Stimulated activated CD4-positive, alpha-beta T cell treated with anti-CD3 and anti-CD28 coated beads, Interleukin-4, amount 100 ng/mL, for 4 hours (primary cell): Measurements from ENCODE around the gene MILR1.
"Not testable (repeated sequence)": the region's sequence is repeated elsewhere in the genome, so short reads cannot be mapped to it uniquely, and the experiment has no call there.

Source experiments
- DNase-seq, 2 experiments: peaks; one replicate each; pipeline ENCODE4 v3.0.0-alpha.2; 2020

The MILR1 gene

DNA sequence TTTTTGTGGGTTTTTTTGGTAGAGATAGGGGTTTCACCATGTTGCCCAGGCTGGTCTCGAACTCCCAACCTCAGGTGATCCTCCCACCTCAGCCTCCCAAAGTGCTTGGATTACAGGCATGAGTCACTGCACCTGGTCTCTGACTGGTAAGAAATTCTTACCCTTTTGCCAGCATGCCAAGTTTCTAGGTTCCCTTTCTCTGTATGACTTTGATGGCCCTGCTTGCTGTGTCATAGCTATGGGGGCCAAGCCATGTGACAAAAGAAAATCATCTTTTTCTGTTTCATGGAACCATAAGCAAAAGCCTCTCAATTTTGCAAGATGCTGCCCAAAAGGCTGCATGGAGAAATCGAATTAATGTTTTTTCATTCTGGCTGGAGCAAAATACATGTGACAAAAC lies 18.9 kb upstream of the MILR1 start:
- not testable (repeated sequence) for DNase-seq

DNA sequence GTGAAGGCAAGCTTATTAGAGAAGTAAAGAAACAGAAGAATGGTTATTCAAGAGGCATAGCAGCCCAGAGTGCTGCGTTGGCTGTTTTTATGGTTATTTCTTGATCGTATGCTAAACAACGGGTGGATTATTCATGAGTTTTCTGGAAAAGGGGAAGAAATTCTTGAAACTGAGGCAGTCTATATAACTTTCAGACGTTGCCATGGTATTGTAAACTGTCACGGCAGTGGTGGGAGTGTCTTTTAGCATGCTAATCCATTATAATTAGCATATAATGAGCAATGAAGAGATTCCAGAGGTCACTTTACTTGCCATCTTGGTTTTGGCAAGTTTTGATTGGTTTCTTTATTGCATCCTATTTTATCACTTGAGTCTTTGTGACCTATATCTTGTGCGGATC lies 17.4 kb upstream of the MILR1 start:
- no peak for DNase-seq

GRCh38 chr17:64437944-64438525 lies 10.9 kb upstream of the MILR1 start:
- DNase-seq, result no peak

DNA sequence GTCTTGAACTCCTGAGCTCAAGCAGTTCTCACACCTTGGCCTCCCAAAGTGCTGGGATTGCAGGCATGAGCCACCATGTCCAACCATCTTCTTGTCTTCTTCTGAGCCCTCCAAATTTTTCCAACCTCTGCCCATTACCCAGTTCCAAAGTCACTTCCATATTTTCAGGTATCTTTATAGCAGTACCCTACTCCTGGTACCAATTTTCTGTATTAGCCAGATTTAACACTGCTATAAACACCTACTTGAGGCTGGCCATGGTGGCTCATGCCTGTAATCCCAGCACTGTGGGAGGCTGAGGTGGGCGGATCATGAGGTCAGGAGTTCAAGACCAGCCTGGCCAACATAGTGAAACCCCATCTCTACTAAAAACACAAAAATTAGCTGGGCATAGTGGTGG lies 9.4 kb upstream of the MILR1 start:
- not testable (repeated sequence) for DNase-seq

- no peak for DNase-seq
Observed at GRCh38 chr17:64439956-64440355, 9.0 kb upstream of the MILR1 start.

DNA sequence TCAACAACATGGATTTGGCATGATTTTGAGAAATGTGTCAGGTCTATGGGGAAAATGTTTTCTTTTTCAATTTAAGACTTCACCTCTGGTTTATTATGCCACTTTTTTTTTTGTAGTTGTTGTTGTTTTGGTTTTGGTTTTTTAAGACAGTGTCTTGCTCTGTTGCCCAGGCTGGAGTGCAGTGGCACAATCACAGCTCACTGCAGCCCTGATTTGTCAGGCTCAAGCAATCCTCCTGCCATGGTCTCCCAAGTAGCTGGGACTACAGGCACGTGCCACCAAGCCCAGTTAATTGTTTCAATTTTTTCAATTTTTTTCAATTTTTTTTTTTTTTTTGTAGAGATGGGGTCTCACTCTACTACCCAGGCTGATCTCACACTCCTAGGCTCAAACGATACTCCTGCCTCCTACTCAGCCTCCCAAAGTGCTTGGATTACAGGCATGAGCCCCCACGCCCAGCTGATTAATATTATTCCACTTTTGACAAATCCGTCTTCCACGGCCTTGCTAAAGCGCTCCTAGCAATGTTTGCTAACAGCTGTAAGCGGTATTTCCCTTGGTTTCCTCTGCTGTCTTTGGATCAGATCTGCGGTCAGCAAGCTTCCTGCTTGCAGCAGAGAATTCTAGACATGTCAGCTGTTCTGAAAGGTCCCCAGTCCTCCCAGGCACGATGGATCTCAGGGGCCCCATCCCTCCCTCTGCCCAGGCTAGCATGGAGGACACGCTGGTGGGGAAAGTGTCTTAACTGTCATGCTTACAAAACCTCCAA lies 7.0 kb upstream of the MILR1 start:
- peak in 1 of 2 experiments; percentile 6 for DNase-seq

- no peak for DNase-seq
Observed at GRCh38 chr17:64442541-64442971, 6.4 kb upstream of the MILR1 start.

- DNase-seq, result no peak
Observed at GRCh38 chr17:64443086-64443760, 5.7 kb upstream of the MILR1 start.

DNA sequence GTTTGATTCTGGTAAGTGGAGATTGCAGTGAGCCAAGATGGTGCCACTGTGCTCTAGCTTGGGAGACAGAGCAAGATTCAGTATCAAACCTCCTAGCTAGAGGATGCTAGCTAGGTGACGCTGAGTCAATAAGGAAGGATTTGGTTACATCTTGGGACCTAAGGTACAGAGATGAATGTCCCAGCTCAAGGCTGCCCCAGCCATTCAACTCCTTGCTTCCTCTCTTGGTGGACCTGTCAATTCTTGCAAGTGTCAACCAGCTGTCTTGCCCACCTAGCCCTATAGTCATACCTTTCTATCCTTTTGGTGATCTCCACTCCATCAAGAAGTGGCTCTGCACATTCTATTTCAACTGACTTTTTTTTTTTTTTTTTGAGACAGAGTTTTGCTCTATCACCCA lies 1.4 kb upstream of the MILR1 start:
- no peak for DNase-seq

DNA sequence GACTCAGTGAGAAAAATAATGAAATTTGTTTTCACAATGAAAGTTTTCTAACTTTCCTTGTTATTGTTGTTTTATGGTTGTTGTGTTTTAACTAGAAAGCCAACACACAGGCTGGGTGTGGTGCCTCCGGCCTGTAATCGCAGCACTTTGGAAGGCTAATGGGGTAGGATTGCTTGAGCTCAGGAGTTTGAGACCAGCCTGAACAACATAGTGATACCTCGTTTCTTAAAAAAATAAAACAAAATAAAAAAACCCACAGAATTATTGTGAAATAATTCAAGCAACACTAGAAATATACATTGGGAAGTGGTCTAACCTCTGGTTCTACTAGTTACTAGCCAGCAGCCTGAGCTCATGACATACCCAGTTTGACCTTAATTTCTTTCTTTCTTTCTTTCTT lies 630 bp downstream of the MILR1 start:
- DNase-seq, result no peak

GRCh38 chr17:64455993-64456885 lies 7.3 kb downstream of the MILR1 start:
- no peak for DNase-seq

GRCh38 chr17:64457156-64457555 lies 8.2 kb downstream of the MILR1 start:
- no peak for DNase-seq

- no peak for DNase-seq
Observed at GRCh38 chr17:64458756-64459155, 9.8 kb downstream of the MILR1 start.

- DNase-seq, result no peak
Observed at GRCh38 chr17:64459284-64459747, 10.4 kb downstream of the MILR1 start.

DNA sequence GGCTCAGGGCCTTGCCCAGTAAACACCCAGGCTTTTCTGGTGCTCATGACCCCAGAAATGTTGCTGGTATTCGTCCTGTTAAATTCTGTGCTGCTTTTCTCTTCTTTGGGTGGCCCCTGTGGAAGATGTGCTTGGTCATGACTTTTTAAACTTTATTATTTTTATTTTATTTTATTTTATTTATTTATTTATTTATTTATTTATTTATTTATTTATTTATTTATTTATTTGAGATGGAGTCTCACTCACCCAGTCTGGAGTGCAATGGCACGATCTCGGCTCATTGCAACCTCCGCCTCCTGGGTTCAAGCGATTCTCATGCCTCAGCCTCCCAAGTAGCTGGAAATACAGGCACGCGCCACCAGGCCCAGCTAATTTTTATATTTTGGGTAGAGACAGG lies 10.9 kb downstream of the MILR1 start:
- not testable (repeated sequence) for DNase-seq

DNA sequence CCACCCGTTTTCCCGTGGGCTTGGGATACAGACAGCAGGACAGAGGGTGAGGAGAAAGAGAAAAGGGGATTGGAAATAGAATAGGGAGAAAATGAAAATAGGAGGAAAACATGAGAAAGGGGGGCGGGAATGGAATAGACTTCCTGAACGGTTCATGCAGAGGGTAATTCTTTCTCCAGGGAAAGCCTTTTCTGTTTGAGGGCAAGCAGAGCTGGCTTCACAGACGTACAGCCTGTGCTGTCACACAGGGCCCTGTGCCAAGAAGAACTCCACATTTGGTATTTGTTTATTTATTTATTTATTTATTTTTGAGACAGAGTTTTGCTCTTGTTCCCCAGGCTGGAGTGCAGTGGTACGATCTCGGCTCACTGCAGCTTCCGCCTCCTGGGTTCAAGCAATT lies 12.0 kb downstream of the MILR1 start:
- DNase-seq, result no peak

DNA sequence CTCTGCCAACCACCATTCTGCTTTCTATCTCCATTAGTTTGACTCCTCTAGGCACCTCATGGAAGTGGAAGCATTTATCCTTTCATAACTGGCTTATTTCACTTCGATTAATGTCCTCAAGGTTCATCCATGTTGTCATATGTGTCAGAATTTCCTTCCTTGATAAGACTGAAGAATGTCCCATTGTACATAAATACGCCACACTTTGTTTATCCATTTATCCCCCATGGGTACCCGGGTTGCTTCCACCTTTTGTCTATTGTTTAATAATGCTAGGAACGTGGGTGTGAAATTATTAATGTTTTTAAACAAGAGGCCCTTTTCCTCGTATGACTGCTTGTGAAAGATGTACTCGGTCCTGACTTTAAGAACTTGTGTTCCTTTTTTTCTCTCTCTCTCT lies 12.9 kb downstream of the MILR1 start:
- DNase-seq, result no peak

DNA sequence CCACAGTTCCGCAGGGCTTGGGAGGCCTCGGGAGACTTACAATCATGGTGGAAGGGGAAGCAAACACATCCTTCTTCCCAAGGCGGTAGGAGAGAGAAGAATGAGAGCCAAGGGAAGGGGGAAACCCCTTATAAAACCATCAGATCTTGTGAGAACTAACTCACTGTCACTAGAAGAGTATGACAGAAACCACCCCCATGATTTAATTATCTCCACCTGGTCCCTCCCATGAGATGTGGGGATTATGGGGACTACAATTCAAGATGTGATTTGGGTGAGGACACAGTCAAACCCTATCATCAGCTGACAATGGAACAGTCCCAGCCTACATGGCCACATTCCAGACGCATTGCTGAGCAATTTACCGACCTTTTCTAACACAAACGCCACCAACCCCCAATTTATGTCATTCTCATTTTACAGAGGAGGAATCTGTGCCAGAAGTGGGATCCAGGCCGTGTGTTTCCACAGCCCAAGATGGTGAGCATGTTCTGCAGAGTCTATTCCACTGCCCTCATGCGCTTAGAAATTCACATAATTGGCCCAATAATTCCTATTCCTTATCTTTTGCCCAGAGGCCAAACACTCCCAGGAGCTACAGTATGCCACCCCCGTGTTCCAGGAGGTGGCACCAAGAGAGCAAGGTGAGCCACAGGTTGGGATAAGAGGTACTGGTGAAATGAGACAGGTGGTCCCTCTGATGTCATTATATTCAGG lies 17.3 kb downstream of the MILR1 start:
- DNase-seq, result no peak

DNA sequence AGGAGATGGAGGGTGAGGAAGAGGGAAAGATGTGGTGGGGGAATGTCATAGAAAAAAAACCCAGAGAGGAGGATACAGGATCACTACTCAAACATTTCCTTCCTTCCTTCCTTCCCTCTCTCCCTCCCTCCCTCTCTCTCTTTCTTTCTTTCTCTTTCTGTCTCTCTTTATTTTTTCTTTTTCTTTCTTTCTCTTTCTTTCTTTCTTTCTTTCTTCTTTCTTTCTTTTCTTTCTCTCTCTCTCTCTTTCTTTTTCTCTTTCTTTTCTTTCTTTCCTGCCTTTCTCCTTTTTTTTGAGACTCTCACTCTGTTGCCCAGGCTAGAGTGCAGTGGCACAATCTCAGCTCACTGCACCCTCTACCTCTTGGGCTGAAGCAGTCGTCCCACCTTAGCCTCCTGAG lies 17.9 kb downstream of the MILR1 start:
- DNase-seq, result not testable (repeated sequence)

- no peak for DNase-seq
Observed at GRCh38 chr17:64470625-64471024, 21.7 kb downstream of the MILR1 start.

DNA sequence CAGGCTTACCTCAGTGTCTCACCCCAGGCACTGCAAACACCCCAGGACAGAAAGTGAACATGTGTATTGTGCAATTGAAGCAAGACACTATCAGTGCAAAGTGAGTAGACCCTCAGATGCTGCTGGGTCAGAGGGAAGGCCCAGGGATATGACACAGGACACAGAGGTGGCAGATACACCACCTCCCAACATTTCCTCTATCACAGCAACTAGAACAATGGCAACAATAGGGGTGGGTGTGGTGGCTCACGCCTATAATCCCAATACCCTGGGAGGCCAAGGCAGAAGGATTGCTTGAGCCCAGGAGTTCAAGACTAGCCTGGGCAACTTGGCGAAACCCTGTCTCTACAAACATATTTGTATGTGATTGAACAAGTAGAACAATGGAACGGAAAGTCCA lies 22.5 kb downstream of the MILR1 start:
- DNase-seq, result no peak

DNA sequence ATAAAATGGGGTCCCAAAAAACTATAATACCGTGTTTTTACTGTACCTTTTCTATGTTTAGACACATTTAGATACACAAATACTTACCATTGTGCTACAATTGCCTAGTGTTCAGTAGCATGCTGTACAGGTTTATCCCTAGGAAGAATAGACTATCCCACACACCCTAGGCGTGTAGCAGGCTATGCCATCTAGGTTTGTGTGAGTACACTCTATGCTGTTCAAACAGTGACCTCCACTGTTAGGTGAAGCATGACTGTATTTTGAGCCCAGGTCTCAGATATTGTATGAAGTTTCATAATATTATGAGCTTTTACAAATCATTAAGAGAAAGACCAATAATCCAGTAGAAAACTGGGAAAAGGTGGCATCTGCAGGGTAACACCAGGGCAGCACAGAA lies 23.6 kb downstream of the MILR1 start:
- DNase-seq, result no peak
